Epithelial cell of proximal tubule (primary cell): ENCODE data around the gene RPS6KA2. TPM values are rescaled to one million over a fixed set of nuclear protein-coding genes. Genes with fewer than 3 reads are reported as not detected.

ENCODE experiments used
- DNase-seq: peaks from one replicate; pipeline ENCODE4 v3.0.0-alpha.2; 2011; ENCODE audit warnings: low read depth
- H3K4me3 ChIP-seq: 2 replicates; pipeline ENCODE4 v1.5.1; 2011; ENCODE audit warnings: low read depth, mild to moderate bottlenecking, low read length
- total RNA-seq: library from RNA; depleted of rRNA; stranded (reverse); fragments of >200 nt; gene quantifications from 2 replicates; pipeline ENCODE4 v1.2.3, GENCODE V29; 2015
- TF ChIP-seq, protein P1 (sequence below): conservative IDR thresholded peaks from 2 replicates; pipeline ENCODE4 v1.5.1; 2012; ENCODE audit warnings: low read depth, mild to moderate bottlenecking, low read length

Gene RPS6KA2
- total RNA-seq, 1 donor from 2014 or later = 20.8 TPM

DNA sequence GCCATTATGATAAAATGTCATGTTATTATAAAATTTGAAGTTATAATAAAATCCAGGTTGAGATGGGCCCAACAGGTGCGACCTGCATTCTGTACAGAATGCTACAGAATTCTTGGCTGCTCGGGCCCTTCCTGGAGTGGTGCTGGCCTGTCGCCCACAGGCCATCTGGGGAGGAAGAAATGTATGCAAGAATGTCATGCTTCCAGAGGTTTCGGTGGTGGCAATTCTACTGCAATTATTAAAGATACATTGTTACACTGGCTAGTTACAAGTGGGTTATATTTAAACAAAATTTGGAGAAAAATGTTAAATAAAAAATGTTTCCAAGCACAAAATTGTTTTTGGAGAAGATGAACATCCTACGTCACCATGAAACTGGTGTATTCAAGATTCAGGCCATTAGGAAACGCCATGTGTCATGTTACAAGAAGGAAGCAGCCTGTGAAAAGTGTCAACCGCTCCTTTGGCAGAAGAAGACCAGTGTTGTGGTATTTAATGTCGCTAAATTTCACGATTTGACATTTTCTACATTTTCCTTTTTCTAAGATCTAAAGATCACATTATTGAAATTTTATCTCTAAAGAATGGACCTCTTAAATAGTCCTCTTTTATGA is 47.7 kb downstream of the RPS6KA2 start:
- no peak overlapping the region for H3K4me3 ChIP-seq
- no peak for DNase-seq
- TF ChIP-seq, protein P1, sequence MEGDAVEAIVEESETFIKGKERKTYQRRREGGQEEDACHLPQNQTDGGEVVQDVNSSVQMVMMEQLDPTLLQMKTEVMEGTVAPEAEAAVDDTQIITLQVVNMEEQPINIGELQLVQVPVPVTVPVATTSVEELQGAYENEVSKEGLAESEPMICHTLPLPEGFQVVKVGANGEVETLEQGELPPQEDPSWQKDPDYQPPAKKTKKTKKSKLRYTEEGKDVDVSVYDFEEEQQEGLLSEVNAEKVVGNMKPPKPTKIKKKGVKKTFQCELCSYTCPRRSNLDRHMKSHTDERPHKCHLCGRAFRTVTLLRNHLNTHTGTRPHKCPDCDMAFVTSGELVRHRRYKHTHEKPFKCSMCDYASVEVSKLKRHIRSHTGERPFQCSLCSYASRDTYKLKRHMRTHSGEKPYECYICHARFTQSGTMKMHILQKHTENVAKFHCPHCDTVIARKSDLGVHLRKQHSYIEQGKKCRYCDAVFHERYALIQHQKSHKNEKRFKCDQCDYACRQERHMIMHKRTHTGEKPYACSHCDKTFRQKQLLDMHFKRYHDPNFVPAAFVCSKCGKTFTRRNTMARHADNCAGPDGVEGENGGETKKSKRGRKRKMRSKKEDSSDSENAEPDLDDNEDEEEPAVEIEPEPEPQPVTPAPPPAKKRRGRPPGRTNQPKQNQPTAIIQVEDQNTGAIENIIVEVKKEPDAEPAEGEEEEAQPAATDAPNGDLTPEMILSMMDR = no peak

DNA sequence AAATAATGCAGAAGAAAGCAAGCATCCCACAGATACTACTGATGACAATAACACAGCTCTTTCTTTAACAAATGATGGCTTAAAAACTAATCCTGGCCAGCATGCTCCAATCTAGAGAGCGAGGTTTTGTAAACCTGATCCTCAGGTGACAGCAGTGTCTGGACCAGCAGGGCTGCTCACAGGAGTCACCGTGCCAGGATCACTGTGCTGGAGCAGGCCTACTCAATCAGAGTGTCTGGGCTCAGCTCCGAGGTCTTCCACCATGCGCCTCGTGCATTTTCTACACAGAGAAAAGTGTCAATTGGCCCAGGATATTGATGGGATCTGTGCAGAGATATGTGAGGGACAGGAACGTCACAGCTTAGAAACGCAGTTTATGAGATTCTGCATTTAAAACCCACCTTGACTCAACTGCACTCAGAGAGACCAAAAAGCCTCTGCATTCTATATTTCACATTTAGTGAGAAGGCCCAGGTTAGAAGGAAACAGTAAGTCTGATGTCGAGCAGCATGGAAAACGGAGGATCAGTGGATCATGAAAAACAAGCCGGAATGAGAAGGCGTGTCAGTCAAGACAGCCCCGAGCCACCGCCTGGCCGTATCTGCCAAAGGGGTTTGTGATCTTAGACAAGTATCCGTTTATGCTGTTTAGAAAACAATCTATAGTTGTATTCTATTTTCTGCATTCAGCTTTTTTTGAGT is 48.4 kb downstream of the RPS6KA2 start:
- no peak for DNase-seq
- TF ChIP-seq, protein P1 = no peak
- no peak overlapping the region for H3K4me3 ChIP-seq

DNA sequence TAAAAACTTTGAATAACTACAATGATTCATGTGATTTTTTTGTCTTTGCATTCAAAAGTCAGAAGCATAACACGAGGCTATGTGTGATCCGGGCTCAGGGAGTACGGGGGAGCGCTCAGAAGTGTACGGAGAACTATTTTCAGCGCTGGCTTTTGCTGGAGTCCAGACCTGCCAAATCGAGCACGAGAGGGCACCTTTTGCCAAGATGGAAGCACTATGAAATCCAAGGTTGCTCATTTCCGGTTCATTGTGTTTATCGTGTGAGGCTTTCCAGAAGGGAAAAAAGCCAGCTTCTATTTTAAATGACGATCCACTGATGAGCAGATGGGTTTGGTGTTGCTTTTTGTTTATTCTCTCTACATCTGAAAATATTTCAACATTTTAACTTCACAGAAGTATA is 51.8 kb downstream of the RPS6KA2 start:
- no peak for DNase-seq
- no peak overlapping the region for H3K4me3 ChIP-seq
- TF ChIP-seq, protein P1 = no peak

DNA sequence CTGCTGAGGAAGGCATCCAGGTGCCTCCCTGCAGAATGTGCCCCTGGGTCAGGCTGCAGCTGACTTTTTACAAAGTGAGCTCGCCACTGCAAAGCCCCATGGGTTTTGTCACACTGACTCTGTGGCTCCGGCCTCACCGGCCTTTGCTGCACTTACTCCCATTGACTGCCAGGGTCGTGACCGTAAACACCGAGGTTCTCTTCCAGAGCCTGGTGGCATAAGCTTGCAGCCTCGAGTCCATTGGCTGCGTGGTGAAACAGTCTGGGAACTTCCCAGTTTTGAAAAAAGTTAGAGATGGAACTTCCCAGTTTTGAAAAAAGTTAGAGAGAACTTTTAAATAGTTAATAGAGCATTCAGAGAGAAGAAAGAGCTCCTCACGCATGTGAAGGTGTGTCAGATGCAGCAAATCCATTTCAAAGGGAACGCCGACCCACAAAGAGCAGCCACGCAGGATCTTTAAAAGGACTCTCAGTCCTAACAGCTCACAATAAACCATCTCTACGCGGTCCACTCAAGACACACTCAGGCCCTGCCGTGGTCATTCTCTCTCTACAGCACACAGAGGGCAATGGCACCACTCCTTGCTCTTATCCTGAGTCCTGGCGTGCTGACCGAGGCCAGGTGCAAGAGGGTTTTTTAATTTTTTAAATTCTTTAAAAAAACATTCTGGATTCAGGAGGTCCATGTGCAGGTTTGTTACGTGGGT is 53.4 kb downstream of the RPS6KA2 start:
- TF ChIP-seq, protein P1 = no peak
- no peak for DNase-seq
- H3K4me3 ChIP-seq = no peak overlapping the region

DNA sequence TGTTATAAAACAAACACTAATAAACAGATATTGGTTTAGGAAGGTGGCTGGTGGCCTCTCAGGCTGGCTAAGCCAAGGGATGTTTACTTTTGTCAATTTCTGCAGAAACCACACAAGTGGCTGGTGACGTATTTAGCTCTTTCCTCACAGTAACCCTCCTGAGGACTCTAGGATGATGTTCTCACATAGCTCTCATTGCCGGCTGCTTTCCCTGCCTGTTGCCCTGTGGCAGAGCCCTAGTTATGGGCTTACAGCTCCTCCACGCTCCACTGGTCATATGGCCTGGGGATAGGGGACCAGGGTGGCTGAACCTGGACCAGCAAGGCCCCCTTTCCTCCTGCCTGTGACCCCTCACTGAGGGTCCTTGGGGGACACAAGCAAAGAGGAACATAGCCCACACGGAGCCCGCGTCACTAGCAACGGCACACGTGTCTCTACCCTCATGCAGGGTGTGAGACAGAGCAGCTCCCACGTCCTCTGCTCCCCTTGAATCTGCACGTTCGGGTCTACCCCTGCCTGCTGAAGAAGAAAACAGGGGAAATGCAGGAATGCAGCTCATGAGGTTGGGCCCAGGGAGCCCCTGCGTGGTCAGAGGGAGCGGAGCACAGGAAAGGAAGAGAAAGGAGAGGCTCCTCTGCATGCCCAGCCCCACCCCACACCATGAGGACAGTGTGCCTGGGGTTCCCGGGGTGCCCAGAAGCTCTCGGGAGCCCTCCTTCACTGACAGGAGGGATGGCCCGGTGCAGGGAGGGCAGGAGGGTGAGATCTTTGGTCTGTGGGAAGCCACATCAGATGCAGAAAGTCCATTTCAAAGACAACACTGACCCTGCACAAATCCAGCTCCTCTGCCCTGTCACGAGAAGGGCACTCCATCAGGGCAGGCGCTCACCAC is 54.4 kb downstream of the RPS6KA2 start:
- H3K4me3 ChIP-seq = no peak overlapping the region
- TF ChIP-seq, protein P1 = no peak
- no peak for DNase-seq

DNA sequence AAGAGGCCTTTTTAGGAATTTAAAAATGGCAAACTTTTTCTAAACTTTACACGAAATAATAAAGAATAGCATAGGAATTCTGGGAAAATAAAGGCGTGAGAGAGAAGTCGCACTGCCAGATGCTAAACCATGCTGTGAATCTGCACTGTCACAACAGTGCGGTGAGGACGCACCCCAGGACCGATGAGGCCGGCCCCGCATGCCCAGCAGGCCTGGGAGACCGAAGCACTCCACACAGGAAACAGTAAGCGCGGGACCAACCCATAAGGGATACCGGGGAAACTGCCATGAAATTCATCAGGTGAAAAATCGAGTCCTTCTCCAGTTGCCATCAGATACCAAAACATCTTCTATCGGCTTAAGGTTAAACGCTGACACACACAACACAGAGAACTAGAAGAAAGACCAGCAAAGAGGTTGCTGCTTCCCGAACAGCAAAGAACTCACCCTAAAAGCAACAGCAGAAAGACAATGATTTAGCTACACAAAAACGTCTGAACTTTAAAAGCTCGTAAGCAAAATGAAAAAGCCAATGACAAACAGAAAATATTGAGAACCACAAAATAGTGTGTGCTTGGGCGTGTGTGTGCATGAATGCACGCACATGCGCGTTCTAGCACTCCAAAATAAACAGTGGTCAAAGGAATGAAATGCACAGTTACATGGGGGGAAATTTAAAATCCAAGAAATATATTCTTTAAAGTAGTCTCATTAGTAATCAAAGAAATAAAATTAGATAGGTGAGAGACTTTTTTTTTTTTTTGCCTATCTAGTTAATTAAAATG is 55.9 kb downstream of the RPS6KA2 start:
- DNase-seq = no peak
- TF ChIP-seq, protein P1 = no peak
- no peak overlapping the region for H3K4me3 ChIP-seq
